CD4-positive, alpha-beta T cell treated with Interleukin-6 for 4 hours (primary cell): ENCODE data around the gene NDUFAB1.
"Not testable (repeated sequence)": the region's sequence is repeated elsewhere in the genome, so short reads cannot be mapped to it uniquely, and the experiment has no call there.

Experiments
- DNase-seq: peaks from one replicate; pipeline ENCODE4 v3.0.0-alpha.2; 2020; ENCODE audit warnings: mixed read lengths

NDUFAB1 gene

DNA sequence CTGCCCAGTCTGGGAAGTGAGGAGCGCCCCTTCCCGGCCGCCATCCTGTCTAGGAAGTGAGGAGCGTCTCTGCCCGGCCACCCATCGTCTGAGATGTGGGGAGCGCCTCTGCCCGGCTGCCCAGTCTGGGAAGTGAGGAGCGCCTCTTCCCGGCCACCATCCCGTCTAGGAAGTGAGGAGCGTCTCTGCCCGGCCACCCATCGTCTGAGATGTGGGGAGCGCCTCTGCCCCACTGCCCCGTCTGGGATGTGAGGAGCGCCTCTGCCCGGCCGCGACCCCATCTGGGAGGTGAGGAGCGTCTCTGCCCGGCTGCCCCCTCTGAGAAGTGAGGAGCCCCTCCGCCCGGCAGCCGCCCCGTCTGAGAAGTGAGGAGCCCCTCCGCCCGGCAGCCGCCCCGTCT, 12.8 kb downstream of the NDUFAB1 start:
- not testable (repeated sequence) for DNase-seq

DNA sequence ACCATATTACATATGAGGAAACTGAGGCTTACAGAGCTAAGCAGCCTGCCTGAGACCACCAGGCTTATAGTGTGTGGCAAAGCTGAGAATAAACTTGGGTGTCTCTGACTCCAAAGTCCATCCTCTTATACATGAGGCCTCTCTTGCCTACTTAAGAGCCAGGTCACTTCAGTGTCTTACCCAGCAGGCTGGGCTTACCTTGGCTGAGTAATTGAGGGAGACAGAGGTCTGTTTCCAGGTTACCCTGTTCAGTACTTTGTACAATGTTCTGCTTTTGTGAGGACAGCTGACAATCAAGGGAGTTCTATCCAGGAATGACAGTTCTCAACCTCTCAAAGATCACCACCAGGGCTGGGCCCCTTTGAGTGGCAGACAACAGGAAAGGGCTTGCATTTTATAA, 14.4 kb downstream of the NDUFAB1 start:
- no peak for DNase-seq

DNA sequence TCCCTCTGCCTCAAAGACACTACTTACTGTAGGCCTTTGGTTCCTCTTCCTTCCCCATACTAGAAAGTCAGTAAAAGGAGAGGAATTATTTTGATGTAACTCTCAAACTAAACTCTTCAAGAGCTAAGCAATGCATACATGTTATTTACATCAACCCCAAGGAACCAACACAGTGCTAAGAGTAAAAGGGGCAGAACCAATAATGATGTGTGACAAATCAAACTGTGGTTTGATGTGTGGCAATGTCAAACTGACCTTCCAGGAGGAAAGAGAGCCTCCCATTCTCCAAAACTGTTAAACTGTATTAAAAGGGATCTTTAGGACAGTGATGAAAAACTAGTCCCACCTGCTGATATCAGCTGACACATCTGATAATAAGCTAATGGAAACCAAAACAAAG, 15.7 kb downstream of the NDUFAB1 start:
- no peak for DNase-seq

DNA sequence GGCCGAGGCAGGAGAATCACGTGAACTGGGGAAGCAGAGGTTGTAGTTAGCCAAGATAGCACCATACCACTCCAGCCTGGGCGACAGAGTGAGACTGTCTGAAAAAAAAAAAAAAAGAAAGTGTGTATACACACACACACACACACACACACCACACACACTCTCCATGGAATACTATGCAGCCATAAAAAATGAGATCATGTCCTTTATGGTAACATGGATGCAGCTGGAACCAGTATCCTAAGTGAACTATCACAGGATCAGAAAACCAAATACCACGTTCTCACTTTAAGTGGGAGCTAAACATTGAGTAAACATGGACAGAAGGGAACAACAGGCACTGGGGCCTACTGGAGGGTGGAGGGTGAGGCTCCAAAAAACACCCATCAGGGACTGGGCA, 16.7 kb downstream of the NDUFAB1 start:
- no peak for DNase-seq

DNA sequence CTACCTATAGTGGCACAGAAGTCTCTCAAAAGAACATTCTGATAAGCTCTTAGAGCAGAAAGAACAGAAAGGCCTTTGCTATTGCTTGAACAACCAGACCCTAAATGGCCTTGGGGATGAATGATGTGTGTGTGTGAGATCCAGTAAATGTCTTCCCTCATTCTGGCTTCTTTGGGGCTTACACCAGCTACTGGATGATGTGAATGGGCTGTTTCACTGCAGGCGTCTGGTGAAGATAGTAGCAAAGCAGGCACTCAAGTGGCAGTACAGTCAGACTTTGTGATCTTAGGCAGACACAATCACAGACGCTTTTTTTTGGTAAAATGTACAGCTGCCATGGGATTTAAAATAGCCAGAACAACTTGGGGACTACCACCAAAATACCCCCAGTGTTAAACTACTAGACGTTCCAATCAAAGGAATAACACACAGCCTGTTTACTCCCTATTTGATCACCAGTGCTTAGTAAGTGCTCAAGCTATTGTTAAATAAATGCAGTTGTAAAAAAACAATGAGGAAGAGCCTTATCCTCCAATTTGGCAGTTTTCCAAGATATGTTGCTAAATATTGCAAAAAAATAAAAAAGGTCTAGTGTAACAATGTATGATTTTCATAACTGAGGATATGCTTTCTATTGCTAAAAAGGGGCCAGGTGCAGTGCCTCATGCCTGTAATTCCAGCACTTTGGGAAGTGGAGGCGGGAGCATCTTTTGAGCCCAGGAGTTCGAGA, 17.9 kb downstream of the NDUFAB1 start:
- DNase-seq, result no peak

DNA sequence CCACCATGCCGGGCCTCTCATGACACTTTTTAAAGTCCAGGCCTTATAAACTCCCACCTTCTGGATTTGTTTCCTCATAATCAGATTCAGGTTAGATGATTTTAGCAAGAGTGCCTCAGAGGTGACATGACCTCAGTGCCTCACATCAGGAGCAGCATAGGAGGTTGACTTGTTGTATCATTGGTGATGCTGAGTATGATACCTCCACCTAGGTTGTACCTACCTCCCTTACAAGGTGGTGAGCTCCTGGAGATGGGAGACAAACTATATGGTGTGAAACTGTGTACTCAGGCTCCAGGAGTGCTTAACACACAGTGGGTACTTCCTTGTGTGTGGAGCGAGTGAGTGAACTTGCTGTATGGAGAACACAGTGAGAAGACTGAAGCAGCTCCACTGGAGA, 18.6 kb downstream of the NDUFAB1 start:
- DNase-seq, result no peak

DNA sequence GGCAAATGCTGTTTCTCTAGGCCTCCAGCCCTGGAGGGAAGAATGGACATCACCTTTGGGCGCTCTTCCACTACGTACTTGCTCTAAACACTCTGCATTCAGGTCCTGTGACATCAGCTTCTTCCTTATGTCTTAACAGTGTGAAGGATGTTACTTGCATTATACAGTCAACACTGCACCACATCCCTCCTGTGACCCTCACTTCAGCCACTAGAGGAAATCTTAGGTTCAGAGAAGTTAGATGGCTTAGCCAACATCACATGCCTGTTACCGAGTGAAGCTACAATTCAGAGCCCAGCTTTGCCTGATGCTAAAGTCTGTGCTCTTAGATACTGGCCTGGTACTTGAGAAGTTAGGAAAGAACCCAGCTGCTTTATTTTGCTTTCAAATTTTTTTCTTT, 20.3 kb downstream of the NDUFAB1 start:
- DNase-seq, result no peak

DNA sequence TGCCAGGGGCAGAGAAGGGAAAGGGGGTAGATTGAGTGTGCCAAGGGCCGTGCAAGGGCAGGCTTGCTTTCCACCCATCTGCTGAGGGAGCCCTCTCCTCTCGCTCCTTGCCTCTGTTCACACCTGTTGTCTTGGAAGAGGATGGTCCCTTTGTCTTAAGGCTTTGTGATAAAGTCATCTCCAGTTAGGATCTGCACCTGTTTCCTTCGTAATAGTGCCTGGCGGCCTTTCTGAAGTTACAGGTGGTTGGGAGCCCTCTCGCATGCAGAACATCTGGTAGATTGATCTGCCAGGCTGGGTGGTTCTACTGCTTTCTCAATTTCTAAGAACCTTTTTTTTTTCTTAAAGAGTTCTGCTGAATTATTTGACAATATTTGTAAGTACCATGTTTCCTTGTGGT, 22.3 kb downstream of the NDUFAB1 start:
- no peak for DNase-seq

DNA sequence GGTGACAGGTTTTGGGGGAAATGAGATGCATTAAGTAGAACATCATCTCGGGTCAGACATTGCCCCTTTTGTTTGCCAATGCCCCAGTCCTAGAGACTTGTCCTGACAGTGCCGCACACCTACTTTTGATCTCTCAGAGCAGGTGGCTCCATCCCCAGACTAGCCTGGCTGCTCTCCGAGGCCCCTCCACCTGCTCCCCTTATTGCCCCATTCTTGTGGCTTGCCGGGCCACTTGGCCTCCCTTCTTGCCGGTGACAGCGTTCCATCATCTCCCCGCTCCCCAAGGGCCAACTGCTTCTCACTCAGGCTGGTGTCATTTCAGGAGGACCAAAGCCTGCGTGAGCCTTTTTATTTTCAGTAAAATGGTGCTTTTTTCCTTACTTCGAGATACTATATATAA, 23.7 kb downstream of the NDUFAB1 start:
- no peak for DNase-seq

DNA sequence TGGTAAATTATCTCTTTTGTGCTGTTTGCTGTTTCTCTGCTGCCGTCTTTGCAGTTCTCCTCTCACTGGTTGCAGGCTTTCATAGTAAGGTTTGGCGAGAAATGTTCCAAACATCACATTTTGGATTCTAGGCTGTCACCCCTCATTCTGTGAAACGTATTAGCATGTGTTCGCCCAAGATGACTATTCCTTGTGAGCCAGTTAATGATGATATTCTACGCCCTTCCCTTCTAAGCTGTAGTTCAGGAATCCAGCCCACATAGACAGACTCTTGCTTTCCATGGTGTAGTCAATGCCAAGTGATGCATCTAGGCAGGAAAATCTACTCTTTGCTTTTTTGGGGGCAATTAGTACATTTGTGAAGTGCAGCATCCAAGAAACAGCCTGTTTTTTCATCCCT, 24.2 kb downstream of the NDUFAB1 start:
- DNase-seq, result no peak

DNA sequence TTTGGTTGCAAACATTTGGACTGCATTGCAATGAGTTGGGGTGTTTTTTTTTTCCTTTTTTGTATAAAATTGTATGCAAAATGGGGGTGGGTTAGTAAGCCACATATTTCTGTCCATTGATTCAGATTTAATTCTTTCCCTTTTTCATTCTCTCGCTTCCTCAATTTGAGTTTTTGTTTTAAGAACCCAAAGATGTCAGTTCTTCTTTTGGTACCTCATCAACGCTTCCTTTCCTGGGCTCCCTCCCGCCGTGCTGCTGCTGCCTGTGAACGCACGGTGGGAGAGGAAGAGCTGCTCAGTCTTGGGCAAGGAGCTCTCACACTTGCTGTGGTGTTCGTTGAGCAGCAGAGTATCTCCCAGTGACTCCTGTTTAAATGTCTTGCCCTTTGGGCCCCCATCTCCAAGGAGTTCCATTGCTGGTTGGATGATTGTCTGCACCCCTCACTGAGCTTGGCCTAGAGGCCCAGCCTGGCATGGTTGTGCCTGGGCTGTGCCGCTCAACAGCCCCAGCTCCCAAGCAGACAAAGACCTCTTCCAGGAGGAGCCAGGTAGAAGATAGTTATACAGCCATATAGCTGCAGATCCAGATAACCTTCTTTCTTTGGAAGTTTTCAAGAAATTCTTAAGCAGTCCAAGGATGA, 25.0 kb downstream of the NDUFAB1 start:
- no peak for DNase-seq

DNA sequence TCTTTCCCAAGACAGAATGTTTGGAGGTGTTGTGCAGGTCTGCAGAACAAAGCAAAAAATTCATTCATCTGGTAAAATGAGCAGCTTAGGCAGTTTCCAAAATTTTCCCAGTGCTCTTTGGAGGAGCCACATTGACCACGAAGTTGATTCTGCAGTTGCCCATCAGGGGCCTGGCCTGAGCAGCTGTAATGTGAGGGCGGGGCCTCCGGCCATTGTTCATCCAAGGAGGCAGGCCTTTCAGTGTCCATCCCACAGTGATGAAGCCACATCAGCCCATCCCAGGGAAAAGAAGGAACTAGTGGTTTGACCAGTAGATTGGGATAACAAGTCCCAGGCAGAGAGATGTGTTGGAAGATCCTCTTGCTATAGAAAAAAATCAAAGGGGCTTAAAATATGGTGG, 28.5 kb downstream of the NDUFAB1 start:
- DNase-seq, result no peak

DNA sequence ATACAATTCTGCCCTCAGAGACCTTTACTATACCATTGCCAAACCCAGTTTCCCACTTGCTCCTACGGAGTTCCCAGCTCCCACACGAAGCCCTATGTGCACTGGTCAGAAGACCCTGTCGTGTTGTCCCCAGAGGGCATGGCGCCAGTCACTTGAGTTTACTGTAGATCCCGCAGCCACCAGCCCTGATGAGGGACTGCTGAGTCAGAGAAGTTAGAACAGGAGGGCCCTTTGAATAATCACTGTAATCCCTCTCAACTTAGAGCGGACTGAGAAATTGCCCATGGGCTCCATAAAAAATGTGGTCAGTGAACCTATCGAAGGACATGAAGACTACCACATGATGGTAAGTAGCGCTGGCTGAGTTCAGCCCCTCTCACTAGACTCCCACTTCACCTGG, 29.4 kb downstream of the NDUFAB1 start:
- no peak for DNase-seq

DNA sequence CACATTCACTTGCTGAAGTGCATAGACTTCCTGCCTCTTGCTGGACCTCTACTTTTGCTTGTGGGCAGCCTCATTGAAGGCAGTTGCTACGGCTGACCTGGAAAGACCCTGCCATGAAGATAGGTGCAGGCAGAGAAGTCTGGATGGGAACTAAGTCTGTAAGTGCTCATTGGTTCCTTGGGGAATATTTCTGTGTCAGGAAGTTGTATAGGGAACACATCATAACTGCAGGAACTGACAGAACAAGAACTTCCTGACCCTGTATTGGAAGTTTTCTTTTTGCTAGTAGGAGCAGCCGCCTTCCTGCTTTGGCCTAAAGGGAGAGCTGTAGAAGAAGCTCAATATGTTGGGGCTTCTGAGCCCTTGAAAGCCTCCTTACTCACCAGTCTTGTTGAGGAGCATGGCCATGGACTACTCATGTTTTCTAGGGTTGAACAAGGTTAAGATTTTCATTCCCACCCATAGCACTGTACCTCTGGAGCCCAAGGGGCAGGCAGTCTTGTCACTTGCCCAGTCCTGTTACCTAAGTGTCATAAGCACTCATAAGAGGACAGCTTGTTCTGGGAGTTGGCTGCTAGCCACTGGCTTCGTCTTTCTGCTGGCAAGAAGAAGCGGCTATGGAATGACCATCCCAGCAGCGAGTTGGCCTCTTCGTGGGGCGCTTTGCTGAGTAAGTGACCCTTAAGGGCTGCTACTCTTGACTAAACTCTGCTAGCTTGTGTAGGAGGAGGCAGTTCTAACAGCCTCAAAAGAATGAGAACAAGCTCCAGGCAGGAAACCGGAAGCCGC, 31.3 kb downstream of the NDUFAB1 start:
- DNase-seq, result no peak

DNA sequence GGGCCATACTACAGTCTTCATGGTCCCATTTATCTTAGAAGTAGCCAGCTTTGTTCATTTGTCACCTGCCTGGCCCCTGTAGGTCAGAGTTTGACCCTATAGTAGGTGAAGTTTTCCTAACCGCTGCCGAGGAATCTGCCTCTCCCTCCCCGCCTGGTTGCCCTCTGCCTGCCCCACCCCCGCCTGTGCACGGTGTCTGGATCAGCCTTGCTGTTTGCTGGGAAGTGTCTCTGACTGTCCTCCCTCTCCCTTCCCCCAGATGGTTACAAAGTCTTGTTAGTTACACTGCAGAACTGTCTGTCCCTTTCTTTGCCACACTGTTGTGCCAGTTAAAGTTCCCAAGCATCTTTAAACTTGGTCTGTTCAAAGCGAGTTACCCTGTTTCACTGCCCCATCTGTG, 32.9 kb downstream of the NDUFAB1 start:
- DNase-seq, result no peak

DNA sequence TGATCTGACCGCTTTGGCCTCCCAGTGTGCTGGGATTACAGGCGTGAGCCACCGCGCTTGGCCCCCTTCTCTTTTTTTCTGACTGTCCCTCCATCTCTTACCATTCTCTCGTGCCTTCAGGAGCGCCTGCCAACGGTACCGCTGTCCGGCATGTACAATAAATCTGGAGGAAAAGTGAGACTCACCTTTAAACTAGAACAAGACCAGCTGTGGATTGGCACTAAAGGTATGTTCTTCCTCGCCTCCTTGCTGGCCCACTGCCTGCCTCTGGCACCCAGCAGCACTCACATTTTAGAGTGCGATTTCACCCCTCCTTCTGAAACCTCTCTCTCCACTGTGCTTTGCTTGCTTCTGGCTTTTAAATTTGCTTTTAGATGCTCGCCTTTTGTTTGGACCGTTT, 33.6 kb downstream of the NDUFAB1 start:
- DNase-seq, result no peak

DNA sequence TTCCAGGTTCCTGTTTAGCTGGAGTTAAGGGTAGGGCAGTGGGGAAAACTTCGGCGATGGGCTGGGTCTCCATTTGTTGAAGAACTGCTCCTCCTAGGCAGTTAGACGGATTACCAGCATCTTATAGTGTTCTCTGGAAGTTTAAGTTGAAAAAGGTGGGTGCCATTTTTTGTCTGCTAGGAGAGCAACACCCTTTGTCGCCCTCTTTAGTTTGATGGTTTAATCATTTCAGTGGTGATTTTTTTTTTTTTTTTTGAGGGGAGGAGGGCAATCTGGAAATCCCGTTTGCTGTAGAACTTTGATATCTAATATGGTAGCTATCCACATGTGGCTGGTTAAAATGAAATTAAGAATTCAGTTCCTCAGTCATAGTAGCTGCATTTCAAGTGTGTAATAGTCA, 34.5 kb downstream of the NDUFAB1 start:
- no peak for DNase-seq

DNA sequence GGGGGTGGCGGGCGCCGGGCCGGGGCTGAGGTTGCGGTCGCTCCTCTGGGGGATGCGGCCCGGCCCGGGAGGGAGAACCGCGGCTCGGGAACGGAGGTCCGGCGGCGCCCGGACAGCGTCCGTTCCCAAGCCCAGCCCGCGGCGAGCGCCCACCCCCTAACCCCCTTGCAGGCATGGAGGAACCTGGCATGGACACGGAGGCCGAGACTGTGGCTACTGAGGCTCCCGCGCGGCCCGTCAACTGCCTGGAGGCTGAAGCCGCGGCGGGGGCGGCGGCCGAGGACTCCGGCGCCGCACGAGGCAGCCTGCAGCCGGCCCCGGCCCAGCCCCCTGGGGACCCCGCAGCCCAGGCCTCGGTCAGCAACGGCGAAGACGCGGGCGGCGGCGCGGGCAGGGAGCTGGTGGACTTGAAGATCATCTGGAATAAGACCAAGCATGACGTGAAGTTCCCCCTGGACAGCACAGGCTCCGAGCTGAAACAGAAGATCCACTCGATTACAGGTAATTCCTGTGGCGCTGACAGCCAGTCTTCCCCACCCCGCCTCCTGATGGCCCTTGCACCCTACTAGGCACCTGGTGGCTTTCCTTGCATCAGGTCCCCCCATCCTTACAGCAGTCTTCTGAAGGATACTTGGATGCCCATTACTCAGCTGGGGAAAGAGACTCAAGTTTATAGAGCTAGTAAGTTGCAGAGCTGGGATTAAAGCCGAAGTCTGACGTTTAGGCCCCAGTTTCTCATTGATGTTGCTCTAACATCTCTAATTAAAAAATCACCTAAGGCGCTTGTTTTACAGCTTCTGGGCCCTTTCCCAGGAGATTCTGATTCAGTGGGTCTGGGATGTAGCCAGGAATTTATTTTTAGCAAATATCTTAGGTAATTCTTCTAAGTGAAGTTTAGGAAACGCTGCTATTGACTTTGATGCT, 38.1 kb downstream of the NDUFAB1 start:
- DNase-seq, result peak; percentile 7

DNA sequence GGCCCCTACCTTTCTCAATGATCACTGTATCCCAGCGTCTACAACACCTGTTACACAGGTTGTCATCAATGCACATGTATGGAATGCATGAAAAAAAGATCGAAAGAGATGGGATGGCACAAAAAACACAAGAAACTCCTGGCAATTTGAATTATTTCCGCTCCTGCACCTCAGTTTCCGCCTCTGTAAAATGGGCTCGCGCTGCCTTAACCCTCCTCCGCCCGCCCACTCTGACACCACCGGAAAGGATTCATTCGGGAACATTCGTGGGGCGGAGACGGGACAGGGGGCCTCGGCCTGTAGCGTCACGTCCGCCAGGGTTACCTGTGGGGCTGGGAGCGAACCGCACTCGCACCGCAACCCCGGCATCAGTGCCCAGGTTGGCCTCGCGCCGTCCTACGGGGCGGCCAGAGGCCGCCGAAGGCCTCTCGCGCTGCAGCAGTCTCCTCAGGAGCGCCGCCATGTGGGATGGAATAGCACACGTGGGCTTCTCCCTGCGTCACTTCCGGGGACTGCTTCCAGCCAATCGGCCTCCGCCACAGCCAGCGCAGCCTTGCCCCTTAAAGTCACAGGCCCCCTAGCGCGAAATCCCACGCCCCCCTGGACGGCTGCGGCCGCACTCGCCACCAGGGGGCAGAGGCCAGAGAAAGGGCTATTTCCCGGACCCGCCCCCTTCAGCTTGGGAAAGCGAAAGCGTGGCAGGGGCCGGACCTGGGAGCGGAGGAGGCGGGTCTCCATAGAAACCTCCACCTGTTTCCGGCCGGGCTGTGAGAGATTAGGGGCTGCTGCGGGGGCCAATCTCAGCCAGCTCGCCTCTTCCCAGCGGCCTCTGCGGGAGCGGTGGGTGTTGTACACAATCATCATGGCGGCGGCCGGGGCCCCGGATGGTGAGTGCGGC, 39.0 kb downstream of the NDUFAB1 start, which contains the start of the genes EARS2 and UBFD1:
Gene EARS2 (minus strand): TSS at position 470 of the 898 bp plus-strand sequence. CDS start 7 bp downstream, at position 463.
Gene UBFD1 (plus strand): TSS at position 847 of the 898 bp plus-strand sequence. CDS start 16 bp downstream, at position 863.
- DNase-seq, result peak; percentile 96

DNA sequence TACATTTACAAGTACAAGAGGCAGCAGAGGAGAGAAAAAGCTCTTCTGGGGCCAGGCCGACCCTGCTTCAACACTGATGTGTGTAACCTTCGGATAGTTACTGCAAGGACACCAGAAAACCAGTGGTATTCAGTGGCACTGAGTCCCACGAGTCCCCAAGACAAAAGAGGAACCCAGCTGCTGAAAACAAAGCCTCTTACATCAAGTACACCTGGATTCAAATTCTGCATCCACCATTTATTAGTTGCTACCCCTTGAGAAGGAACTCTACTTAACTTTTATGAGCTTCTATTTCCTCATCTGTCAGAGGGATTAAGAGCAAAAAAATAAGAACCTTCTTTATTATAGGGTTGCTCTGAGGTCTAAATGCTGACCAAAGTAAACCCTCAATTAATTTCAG, 41.6 kb downstream of the NDUFAB1 start:
- DNase-seq, result no peak

DNA sequence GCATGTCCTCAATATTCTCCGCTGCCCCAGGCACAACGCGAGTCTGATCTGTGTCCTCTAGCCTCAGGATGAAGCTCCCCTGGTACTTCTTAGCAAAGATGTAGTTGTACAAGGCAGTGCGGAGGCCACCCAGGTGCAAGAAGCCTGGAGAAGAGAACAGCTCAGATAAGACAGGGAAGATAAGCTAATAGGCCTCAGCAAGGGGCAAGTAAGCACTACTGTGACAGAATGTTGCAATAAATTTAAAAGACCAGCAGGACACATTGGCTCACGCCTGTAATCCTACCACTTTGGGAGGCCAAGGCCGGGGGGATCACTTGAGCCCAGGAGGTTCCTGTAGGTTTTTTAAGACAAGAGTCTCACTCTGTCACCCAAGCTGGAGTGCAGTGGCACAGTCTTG, 44.0 kb downstream of the NDUFAB1 start:
- no peak for DNase-seq

DNA sequence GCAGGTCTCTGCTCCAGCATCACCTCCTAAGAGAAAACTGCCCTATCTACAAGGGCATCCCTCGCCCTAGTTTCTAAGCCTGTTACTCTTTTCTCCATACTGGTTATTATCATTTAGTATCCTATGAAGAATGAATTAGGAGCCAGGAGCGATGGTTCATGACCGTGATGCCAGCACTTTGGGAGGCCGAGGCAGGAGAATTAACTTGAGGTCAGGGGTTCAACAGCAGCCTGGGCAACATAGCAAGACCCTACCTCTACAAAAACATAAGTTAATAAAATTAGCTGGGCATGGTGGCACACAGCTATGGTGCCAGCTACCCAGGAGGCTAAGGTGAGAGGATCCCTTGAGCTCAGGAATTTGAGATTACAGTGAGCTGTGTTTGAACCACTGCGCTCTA, 46.2 kb downstream of the NDUFAB1 start:
- no peak for DNase-seq
